Endodermal cell (in vitro differentiated cells): ENCODE results near the gene KIF4B. TPM values are rescaled to one million over a fixed set of nuclear protein-coding genes. Genes with fewer than 3 reads are reported as not detected.

Experiments used
- DNase-seq: peaks from one replicate; pipeline ENCODE4 v3.0.0-alpha.2; 2017
- H3K27ac ChIP-seq: 2 replicates; pipeline ENCODE4 v1.5.1; 2013; ENCODE audit warnings: mild to moderate bottlenecking, low read depth, low read length, moderate library complexity
- H3K27me3 ChIP-seq: 2 replicates; pipeline ENCODE4 v1.6.1; 2013; ENCODE audit warnings: mild to moderate bottlenecking, low read length, moderate library complexity; ENCODE audit not compliant: insufficient read depth, control insufficient read depth, poor library complexity, severe bottlenecking
- H3K36me3 ChIP-seq: 2 replicates; pipeline ENCODE4 v1.7.0; 2013; ENCODE audit warnings: mild to moderate bottlenecking, low read length, moderate library complexity; ENCODE audit not compliant: control insufficient read depth, insufficient read depth
- H3K4me1 ChIP-seq: one replicate; pipeline ENCODE4 v1.7.0; 2013; ENCODE audit warnings: low read length; ENCODE audit not compliant: control insufficient read depth, insufficient read depth
- H3K4me3 ChIP-seq: 2 replicates; pipeline ENCODE4 v1.5.1; 2013; ENCODE audit warnings: mild to moderate bottlenecking, low read length, moderate library complexity
- H3K9ac ChIP-seq: 2 replicates; pipeline ENCODE4 v1.6.1; 2013; ENCODE audit warnings: mild to moderate bottlenecking, low read length, moderate library complexity; ENCODE audit not compliant: poor library complexity, severe bottlenecking; ENCODE audit errors: extremely low read depth
- H3K9me3 ChIP-seq: 2 replicates; pipeline ENCODE4 v1.6.1; 2013; ENCODE audit warnings: mild to moderate bottlenecking, low read length, moderate library complexity; ENCODE audit not compliant: control insufficient read depth
- H3K27ac Mint-ChIP-seq: 2 replicates; pipeline ENCODE4 v1.8.0; 2020; ENCODE audit warnings: mixed read lengths
- H3K27me3 Mint-ChIP-seq: 2 replicates; pipeline ENCODE4 v1.8.0; 2021; ENCODE audit warnings: mild to moderate bottlenecking, mixed read lengths; ENCODE audit not compliant: insufficient read depth
- H3K36me3 Mint-ChIP-seq: 2 replicates; pipeline ENCODE4 v1.8.0; 2020; ENCODE audit warnings: low read depth, mixed read lengths
- H3K4me1 Mint-ChIP-seq: 2 replicates; pipeline ENCODE4 v1.8.0; 2020; ENCODE audit warnings: mixed read lengths
- H3K4me3 Mint-ChIP-seq: 2 replicates; pipeline ENCODE4 v1.8.0; 2020; ENCODE audit warnings: mild to moderate bottlenecking, moderate library complexity, mixed read lengths
- H3K9me3 Mint-ChIP-seq: 2 replicates; pipeline ENCODE4 v1.8.0; 2020; ENCODE audit warnings: mild to moderate bottlenecking, mixed read lengths
- CTCF ChIP-seq: fragments of 200-600 bp; sonication (generic); conservative IDR thresholded peaks from 2 replicates; pipeline ENCODE4 v1.5.0; 2021; ENCODE audit warnings: antibody characterized with exemption, mild to moderate bottlenecking
- WGBS, 2 experiments: methylation state at CpG; one replicate each; pipeline versions ENCODE4 v1.1.5 to v1.1.7; 2013; ENCODE audit warnings: missing lambda C conversion rate in 2 of 2, mixed read lengths in 1 of 2; ENCODE audit not compliant: insufficient coverage in 1 of 2, insufficient read length in 1 of 2; 5-methylcytosine and 5-hydroxymethylcytosine counted together
- long read RNA-seq, 4 experiments: library from polyadenylated mRNA in 2 of 4; library from RNA in 1 of 4; library from capped mRNA in 1 of 4; stranded (forward) in 3 of 4; unstranded in 1 of 4; transcript quantifications; one replicate each; pipeline ENCODE4 v2.0.0, GENCODE V29; 2020 to 2021; ENCODE audit warnings: inconsistent platforms in 1 of 4
- polyA plus RNA-seq, 2 experiments: library from polyadenylated mRNA; stranded (reverse); fragments of 50-300 nt; gene quantifications; one replicate each; pipeline ENCODE4 v1.2.3, GENCODE V29; 2013
- total RNA-seq, 2 donors: library from RNA; stranded (reverse); fragmentation: NEBNext Ultra II Directional in 1 of 2; extraction: Animal tissue kit (Norgen Biotek cat#: 25700) in 1 of 2; gene quantifications; 2 replicates in 1 of 2; 3 replicates in 1 of 2; pipeline ENCODE4 v1.2.1, GENCODE V29; 2021

The KIF4B gene
- under 1 TPM in 1 of 2 donors, not detected in 1; 0.18 TPM for total RNA-seq
- polyA plus RNA-seq (2013, experiment 1 of 2), result 0.04 TPM
- not detected for polyA plus RNA-seq (2013, experiment 2 of 2)
- long read RNA-seq, experiment 1, result 0 reads
- long read RNA-seq, experiment 2, result 0 reads
- long read RNA-seq, experiment 3, result 0 reads
- long read RNA-seq, experiment 4, result 0 reads

DNA sequence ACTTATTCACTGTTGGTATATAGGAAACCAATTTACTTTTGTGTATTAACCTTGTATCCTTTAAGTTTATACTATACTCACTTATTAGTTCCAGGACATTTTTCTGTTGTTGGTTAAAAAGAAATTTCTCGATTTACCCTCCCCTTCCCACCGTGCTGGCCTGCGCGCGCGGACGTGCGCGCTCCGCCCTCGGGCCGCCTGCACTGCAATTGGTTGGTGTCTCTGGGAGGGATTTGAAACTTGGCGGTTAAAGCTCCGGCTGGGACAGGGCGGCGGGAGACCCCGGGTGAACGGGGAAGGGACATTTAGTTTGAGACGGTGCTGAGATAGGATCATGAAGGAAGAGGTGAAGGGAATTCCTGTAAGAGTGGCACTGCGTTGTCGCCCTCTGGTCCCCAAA lies at the start of gene KIF4B:
Gene KIF4B (plus strand): TSS at position 230 of the 400 bp plus-strand sequence. CDS start 105 bp downstream, at position 335.
- Histone ChIP-seq H3K9me3 (peaks cover under 1% of the 10 kb centered on the region), H3K36me3 (no peaks in the 10 kb centered on the region), H3K4me3 (no peak within 1 kb of the TSS), H3K27me3 (no peaks in the 10 kb centered on the region), H3K4me1 (no peaks in the 10 kb centered on the region), H3K27ac (no peak within 1 kb of the TSS), H3K9ac (no peak within 1 kb of the TSS)
- H3K4me3 Mint-ChIP-seq, result no peak within 1 kb of the TSS
- no peaks in the 10 kb centered on the region for H3K4me1 Mint-ChIP-seq
- H3K27me3 Mint-ChIP-seq, result peaks cover 23% of the 10 kb centered on the region
- no peak within 1 kb of the TSS for H3K27ac Mint-ChIP-seq
- TF ChIP-seq CTCF, result no peak
- 92 to 98% methylated on average over 5 to 21 of the region's 21 CpGs for WGBS, 2 experiments
- no peak for DNase-seq
- peaks cover 3% of the 10 kb centered on the region for H3K9me3 Mint-ChIP-seq
- no peaks in the 10 kb centered on the region for H3K36me3 Mint-ChIP-seq

- no peak for DNase-seq
- peaks cover 8% of the 10 kb centered on the region for H3K4me1 Mint-ChIP-seq
- no peak overlapping the region for H3K4me3 Mint-ChIP-seq
- Histone ChIP-seq H3K4me1 (no peaks in the 10 kb centered on the region), H3K36me3 (peaks cover 95% of the 10 kb centered on the region), H3K27ac (no peak overlapping the region), H3K4me3 (no peak overlapping the region), H3K9me3 (no peaks in the 10 kb centered on the region), H3K9ac (no peak overlapping the region), H3K27me3 (no peaks in the 10 kb centered on the region)
- WGBS, 2 experiments, result 92 to 94% methylated on average over 4 to 7 of the region's 7 CpGs
- TF ChIP-seq CTCF, result no peak
- H3K36me3 Mint-ChIP-seq, result peaks cover 55% of the 10 kb centered on the region
- no peaks in the 10 kb centered on the region for H3K27me3 Mint-ChIP-seq
- H3K9me3 Mint-ChIP-seq, result no peaks in the 10 kb centered on the region
- H3K27ac Mint-ChIP-seq, result no peak overlapping the region
Measured at GRCh38 chr5:154966081-154966841, 47.3 kb upstream of the KIF4B start.

DNA sequence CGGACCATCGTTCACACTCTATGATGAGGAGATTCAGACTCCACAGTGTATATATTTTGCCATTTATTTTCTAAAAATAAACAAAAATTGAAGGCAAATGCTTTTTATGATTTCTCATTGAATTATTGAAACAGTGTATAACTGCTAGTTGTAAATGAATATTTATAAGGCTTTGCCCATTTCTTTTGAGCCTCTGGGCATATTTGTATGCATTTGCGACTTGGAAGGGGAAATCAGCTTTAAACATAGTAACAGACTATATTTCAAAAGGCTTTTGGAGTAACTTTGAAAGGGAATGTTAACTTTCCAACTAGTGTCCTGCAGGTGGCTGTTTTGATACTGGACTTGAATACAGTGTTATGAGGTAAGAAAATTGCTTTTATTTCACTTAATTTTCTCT lies 46.7 kb upstream of the KIF4B start:
- Mint-ChIP-seq H3K27ac (no peak overlapping the region), H3K36me3 (peaks cover 52% of the 10 kb centered on the region), H3K9me3 (no peaks in the 10 kb centered on the region), H3K4me3 (no peak overlapping the region), H3K27me3 (no peaks in the 10 kb centered on the region), H3K4me1 (peaks cover 8% of the 10 kb centered on the region)
- no peak for DNase-seq
- no peak overlapping the region for H3K27ac ChIP-seq
- TF ChIP-seq CTCF, result no peak
- H3K9ac ChIP-seq, result no peak overlapping the region
- no peak overlapping the region for H3K4me3 ChIP-seq
- 97% methylated on average over 3 of the region's 3 CpGs; no CpG with 5 or more reads in 1 of the 2 experiments for WGBS, 2 experiments
- H3K36me3 ChIP-seq, result peaks cover 89% of the 10 kb centered on the region
- no peaks in the 10 kb centered on the region for H3K4me1 ChIP-seq
- no peaks in the 10 kb centered on the region for H3K27me3 ChIP-seq
- H3K9me3 ChIP-seq, result no peaks in the 10 kb centered on the region
